ENCODE results near the gene FCHSD1. TPM values are rescaled to one million over a fixed set of nuclear protein-coding genes. Genes with fewer than 3 reads are reported as not detected.

The FCHSD1 gene
- total RNA-seq, 1 donor from 2014 or later: 42.2 TPM

DNA sequence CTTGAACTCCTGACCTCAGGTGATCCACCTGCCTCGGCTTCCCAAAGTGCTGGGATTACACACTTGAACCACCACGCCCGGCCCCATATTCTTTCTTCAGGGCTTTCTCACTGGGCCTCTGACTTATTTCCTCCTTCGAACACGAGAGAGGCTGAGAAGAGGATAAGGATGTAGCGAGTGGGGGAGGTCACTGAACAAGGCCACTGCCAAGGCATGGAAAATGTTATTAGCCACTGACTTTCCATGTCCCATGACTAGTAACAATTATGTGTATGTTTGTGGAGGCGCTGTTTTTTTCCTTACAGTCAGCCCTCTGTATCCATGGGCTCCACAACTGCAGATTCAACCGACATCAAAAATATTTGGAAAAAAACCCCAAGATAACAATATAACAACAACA, 12.3 kb upstream of the FCHSD1 start:
- no peaks in the 10 kb centered on the region for H3K36me3 ChIP-seq
- H3K27ac ChIP-seq: no peak overlapping the region
- H3K4me3 ChIP-seq: no peak overlapping the region
- no peaks in the 10 kb centered on the region for H3K9me3 ChIP-seq
- TF ChIP-seq POLR2AphosphoS5 (IDR thresholded peaks at IDR 0.05; ENCODE audit: insufficient read depth in 1 of 2, low read depth in 1 of 2): no peak
- TF ChIP-seq, protein P1, sequence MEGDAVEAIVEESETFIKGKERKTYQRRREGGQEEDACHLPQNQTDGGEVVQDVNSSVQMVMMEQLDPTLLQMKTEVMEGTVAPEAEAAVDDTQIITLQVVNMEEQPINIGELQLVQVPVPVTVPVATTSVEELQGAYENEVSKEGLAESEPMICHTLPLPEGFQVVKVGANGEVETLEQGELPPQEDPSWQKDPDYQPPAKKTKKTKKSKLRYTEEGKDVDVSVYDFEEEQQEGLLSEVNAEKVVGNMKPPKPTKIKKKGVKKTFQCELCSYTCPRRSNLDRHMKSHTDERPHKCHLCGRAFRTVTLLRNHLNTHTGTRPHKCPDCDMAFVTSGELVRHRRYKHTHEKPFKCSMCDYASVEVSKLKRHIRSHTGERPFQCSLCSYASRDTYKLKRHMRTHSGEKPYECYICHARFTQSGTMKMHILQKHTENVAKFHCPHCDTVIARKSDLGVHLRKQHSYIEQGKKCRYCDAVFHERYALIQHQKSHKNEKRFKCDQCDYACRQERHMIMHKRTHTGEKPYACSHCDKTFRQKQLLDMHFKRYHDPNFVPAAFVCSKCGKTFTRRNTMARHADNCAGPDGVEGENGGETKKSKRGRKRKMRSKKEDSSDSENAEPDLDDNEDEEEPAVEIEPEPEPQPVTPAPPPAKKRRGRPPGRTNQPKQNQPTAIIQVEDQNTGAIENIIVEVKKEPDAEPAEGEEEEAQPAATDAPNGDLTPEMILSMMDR (IDR thresholded peaks at IDR 0.05): no peak
- TF ChIP-seq POLR2A (IDR thresholded peaks at IDR 0.05): no peak
- no peaks in the 10 kb centered on the region for H3K27me3 ChIP-seq
- intact Hi-C loops (cut with DNase I): no loop called here
- DNase-seq (ENCODE audit: extremely low spot score in 2 of 2): no peak
- H3K4me1 ChIP-seq: no peaks in the 10 kb centered on the region

DNA sequence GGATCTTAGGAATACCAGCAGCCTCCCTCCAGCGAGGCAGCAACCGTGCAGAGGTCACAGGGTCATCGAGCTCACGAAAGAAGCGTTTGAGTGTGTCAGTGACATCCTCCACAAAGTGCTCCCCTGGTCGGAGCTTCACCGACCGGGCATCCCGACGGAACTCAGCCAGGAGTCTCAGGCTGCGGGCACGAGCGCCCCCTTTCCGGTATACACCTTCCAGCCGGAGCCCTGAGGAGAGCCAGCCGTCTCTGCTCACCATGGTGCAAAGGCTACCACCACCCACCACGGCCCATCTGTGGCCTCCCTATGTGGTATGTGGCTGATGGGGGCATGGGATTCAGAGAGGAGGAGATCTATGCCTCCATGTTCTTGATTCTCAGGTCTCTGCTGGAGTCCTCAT, 10.8 kb upstream of the FCHSD1 start:
- Histone ChIP-seq H3K9me3 (no peaks in the 10 kb centered on the region), H3K4me3 (no peak overlapping the region), H3K27ac (no peak overlapping the region), H3K27me3 (no peaks in the 10 kb centered on the region), H3K4me1 (no peaks in the 10 kb centered on the region), H3K36me3 (no peaks in the 10 kb centered on the region)
- TF ChIP-seq POLR2A (IDR thresholded peaks at IDR 0.05) (no peak), POLR2AphosphoS5 (IDR thresholded peaks at IDR 0.05; ENCODE audit: insufficient read depth in 1 of 2, low read depth in 1 of 2) (no peak)
- TF ChIP-seq, protein P1 (IDR thresholded peaks at IDR 0.05): no peak
- DNase-seq (ENCODE audit: extremely low spot score in 2 of 2): no peak
- intact Hi-C loops (cut with DNase I): no loop called here

DNA sequence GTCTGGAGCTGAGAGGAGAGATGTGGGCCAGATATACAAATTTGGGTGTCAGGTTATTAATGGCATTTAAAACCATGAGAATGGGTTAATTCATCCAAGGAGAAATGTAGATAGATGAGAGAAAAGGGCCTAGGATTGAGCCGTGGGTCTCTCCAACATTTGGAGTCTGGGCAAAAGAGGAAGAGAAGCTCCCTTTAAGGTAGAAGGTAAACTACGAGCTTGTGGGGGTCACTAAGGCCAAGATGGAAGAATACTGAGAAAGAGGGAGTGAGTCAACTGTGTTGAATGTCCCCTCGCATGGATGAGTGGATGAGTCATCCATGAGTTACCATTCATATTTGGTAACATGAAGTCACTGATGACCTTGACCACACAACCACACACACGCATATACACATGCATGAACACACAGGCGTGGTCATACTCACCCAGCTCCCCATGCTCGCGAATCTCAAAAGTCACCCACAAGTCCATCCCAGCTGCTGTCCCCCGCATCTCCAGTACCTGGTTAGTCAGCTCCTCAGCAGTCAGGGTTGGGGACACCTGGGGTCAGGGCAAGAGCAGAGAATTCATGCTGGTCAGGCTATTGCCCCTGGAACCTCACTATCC, 6.8 kb upstream of the FCHSD1 start:
- no peak overlapping the region for H3K27ac ChIP-seq
- no peaks in the 10 kb centered on the region for H3K9me3 ChIP-seq
- intact Hi-C loops (cut with DNase I): no loop called here
- TF ChIP-seq POLR2AphosphoS5 (IDR thresholded peaks at IDR 0.05; ENCODE audit: insufficient read depth in 1 of 2, low read depth in 1 of 2) (no peak), POLR2A (IDR thresholded peaks at IDR 0.05) (no peak)
- TF ChIP-seq, protein P1 (IDR thresholded peaks at IDR 0.05): no peak
- no peak overlapping the region for H3K4me3 ChIP-seq
- H3K27me3 ChIP-seq: no peaks in the 10 kb centered on the region
- DNase-seq (ENCODE audit: extremely low spot score in 2 of 2): no peak
- H3K36me3 ChIP-seq: peaks cover 0 to 14% of the 10 kb centered on the region in 2 donors
- H3K4me1 ChIP-seq: no peaks in the 10 kb centered on the region

DNA sequence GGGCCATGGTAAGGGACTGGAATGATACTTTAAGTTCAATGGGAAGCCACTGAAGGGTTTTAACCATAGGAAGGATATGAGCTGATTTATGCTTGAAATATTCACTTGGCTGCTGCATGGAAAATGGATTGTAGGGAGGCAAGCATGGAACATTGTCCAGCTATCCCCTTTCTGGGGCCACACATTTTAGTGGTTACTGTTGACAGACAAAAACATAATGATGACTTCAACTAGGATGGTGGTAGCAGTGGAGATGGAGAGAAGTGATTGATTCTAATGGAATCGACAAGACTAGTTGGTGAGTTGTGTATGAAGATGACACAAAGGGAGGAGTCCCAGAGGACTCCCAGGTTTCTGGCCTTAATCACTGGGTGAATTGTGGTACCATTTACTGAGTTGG, 6.2 kb upstream of the FCHSD1 start:
- Histone ChIP-seq H3K4me1 (no peaks in the 10 kb centered on the region), H3K27me3 (no peaks in the 10 kb centered on the region), H3K27ac (no peak overlapping the region), H3K36me3 (peaks cover 0 to 14% of the 10 kb centered on the region in 2 donors), H3K9me3 (no peaks in the 10 kb centered on the region), H3K4me3 (no peak overlapping the region)
- DNase-seq (ENCODE audit: extremely low spot score in 2 of 2): no peak
- TF ChIP-seq POLR2A (IDR thresholded peaks at IDR 0.05) (no peak), POLR2AphosphoS5 (IDR thresholded peaks at IDR 0.05; ENCODE audit: insufficient read depth in 1 of 2, low read depth in 1 of 2) (no peak)
- TF ChIP-seq, protein P1 (IDR thresholded peaks at IDR 0.05): no peak
- intact Hi-C loops (cut with DNase I): no loop called here

DNA sequence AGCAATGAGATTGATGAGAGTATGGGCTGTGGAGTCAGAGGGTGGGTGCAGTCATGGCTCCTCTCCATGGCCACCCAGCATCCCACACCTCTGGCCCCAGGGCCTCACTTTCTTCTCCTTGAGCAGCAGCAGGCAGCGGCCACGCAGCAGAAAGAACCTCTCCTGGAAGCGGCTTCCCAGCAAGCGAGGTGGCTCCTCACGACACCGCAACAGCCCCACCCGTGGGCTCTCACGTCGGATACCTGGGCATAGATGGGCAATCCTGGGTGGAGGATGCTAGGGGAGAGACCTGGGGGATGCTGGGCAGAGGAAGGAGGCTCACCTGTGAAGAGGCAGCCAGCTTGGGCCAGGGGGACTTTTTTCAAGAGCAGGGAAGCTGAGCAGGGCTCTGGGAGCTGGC, 5.2 kb upstream of the FCHSD1 start:
- intact Hi-C loops (cut with DNase I): no loop called here
- TF ChIP-seq POLR2AphosphoS5 (IDR thresholded peaks at IDR 0.05; ENCODE audit: insufficient read depth in 1 of 2, low read depth in 1 of 2): no peak
- no peak for TF ChIP-seq POLR2A (IDR thresholded peaks at IDR 0.05)
- TF ChIP-seq, protein P1 (IDR thresholded peaks at IDR 0.05): no peak
- H3K4me1 ChIP-seq: peaks cover 4% of the 10 kb centered on the region
- no peak for DNase-seq (ENCODE audit: extremely low spot score in 2 of 2)
- no peaks in the 10 kb centered on the region for H3K27me3 ChIP-seq
- no peak overlapping the region for H3K27ac ChIP-seq
- H3K36me3 ChIP-seq: peaks cover 0 to 14% of the 10 kb centered on the region in 2 donors
- no peak overlapping the region for H3K4me3 ChIP-seq
- H3K9me3 ChIP-seq: no peaks in the 10 kb centered on the region
